ENCODE measurements around the gene ELMO1.

The ELMO1 gene

DNA sequence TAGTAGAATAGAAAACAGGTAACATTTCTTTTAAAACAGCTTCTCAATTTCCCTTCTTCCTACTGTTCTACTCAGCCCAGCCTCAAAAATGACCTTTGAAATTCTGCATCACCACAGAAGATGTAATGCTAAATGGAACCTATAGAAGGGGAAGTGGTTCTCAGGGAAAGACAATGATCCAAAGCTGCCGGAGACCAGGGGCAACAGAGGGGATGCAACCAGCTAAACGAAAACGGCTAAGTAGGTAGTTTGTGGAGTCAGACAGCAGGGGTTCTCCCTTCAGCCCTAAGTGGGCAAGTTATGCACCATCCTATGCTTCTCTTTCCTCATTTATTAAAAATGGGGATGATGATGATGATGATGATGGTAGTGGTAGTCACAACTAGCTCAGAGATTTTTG, 214.3 kb downstream of the ELMO1 start:
- in situ Hi-C loops (cut with MboI; ENCODE audit: low sequenced_read_pairs), result no loop called here

DNA sequence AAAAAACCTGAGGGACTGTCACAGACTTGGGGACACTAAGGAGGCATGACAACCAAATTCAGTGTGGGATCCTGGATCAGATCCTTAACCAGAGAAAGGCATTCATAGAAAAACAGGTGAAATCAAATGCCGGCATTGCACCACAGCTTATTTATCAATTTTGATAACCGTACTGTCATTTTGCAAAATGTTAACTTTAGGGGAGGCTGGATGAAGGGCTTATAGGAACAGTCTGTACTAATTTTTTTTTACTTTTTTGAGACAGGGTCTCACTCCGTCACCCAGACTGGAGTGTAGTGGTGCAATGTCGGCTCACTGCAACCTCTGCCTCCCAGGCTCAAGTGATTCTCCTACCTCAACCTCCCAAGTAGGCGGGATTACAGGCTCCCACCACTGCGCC, 217.1 kb downstream of the ELMO1 start:
- in situ Hi-C loops (cut with MboI; ENCODE audit: low sequenced_read_pairs), result no loop called here

DNA sequence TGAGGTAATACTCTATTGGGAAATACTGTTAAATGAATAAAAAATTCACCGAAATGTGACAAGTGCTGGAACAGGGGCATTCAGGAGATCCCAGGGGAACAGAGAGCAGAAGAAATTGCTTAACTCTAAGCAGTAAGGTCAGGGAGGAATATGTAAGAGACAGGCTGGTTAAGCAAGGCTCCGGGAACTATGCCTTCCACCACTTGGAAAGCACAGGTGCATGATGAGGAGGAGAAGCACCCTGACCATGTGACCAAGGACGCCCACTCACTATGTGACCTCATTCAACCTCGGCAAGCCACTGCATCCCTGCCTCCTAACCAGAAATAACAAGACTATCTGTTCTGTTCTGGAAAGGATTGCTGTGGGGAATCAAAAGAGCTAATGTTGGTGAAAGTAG, 218.4 kb downstream of the ELMO1 start:
- in situ Hi-C loops (cut with MboI; ENCODE audit: low sequenced_read_pairs), result no loop called here

DNA sequence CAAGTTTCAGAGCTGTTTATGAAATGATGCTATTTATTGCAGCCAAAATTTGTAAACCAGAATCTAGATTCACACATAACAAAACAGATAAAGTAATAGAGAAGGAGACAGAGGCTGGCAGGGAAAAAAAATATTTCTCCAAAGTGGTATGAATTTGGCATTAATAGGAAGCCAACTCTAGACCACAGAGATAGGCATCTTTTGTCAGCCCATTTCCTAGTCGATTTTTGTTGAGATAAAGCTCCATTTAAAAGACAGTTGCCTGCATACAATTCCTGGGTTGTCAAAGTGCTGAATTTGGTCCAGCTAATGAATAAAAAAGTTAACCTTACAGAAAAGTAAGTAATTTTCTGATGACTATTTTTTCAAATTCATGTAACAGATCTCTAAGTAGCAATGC, 219.3 kb downstream of the ELMO1 start:
- in situ Hi-C loops (cut with MboI; ENCODE audit: low sequenced_read_pairs), result no loop called here

DNA sequence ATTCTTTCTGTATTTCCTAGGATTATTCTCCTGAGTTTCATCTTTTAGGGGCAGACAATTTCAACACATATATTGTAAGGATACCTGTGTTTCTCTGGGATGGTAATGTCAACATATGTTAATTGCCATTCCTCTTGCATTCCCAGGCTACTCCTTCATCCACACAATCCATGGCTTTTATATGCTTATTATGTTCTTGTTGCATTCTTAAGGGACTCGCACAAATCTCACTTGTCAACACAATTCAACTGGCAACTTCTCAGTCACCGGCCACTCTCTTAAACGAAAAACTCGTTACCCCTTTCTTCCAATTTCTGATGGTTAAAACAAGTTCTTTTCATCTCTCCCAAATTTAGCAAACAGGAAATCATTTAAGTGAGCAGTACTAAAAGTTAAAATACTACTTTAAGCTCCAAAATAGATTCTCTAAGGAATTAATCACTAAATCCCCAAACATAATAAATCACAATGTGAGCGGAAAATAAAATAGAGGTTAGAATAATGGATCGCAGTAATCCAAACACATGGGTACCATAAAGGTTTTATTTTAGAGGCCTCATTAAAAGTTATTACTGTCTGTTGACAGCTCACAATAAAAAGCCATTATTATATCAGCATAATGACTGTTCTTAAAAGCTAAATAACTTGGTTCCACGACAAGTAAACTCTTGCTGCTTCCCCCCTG, 223.2 kb downstream of the ELMO1 start:
- in situ Hi-C loops (cut with MboI; ENCODE audit: low sequenced_read_pairs), result no loop called here

DNA sequence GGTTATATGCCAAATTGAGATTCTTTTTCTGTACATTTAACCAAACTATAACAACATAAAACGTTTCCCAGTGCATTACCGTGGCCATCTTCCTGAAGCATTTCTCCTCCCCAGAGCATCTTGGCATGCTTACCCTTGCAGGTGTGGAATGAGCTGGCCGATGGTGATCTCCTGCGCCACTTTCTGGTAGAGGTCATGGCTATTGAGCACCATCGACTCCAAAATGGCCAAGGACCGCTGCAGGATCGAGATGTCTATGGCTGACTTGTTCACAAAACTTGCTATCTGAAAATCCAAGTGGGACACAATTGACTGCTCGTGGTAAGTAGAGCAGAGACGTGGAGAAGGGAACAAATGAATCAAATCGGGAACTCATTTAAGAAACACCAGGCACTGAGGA, 223.9 kb downstream of the ELMO1 start:
- in situ Hi-C loops (cut with MboI; ENCODE audit: low sequenced_read_pairs), result no loop called here

DNA sequence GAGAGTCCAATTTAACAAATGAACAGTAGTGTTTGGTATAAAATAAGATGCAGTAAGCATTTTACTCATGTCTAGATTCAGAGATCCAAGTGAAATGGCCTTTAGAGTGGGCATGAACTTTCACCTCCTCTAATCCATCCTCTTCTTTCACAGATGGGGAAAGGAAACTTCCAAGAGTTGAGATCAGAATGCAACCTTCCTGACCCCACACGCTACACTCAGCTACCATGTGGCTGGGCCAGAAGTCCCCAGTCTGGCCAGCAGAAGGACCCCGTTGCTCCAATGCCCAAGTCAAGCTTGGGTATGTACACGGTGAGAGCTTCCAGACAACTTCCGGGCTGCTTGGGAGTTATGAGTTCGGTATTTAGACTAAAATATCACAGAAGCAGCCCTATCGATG, 228.0 kb downstream of the ELMO1 start:
- in situ Hi-C loops (cut with MboI; ENCODE audit: low sequenced_read_pairs), result no loop called here

DNA sequence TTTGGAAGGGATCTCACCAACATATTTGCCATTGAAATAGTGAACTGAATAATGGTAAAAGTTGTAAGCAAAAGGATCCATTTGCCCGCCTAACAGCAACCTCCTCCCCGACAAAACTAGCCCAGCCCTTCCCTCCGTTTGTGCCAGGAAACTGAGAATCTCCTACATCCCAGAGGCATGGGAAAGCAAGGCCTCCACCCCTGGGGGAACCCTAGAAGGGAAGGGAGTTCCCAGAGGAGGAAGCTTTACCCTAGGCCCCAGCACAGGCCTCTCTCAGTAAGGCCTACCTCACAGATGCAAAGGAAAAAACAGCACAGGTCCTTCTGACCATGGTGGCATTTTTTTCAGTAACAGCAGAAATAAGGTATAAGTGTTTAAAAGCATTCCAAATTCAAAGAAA, 229.7 kb downstream of the ELMO1 start:
- in situ Hi-C loops (cut with MboI; ENCODE audit: low sequenced_read_pairs), result no loop called here

DNA sequence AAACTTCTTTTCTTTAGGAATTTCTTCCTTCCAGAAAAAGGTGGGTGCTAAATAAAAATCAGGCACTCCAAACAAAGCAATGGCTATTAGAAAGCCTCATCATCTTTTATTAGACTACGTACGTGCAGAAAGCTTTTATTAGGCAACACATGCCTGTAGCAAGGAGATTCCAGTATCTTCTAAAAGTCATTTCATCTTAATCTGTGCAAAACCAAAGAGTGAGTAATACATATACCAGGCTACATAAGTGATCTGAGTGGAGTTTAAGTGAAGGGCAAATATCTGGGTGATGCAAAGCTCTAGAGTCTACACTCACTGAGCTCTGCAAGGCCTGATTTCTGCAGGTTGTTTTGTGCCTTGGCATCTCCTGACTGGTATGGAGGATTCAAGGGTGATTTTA, 231.7 kb downstream of the ELMO1 start:
- in situ Hi-C loops (cut with MboI; ENCODE audit: low sequenced_read_pairs), result no loop called here

DNA sequence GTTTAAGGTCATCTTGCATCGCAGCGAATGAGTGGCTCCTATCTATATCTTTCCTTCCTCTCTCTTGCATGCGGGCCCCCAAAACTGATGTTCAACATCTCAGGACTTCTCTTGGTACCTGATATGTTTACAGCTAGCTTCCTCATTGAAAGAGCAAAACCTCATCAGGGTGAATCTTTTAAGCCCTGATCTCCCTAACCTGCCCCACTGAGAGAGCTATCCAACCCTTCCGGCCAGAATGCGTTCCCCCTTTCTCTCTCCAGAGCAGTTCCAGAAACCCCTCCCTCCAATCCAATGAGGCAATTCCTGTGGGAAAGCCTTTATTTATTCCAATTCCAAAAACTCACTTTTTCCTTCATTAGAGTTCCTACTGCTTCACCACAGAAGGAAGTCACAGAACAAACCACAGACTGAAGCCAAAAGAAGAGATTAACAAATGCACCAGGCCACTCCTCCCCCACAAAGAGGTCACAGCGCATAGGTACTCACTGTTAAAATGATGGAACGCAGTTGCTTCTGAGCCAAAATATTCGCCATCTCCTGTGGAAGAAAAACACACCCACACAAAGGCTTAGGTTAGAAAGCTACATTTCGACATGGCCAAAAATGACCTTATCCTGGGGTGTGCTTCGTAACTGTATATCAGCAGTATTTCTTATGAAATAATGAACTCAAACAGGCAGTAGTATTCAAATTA, 232.4 kb downstream of the ELMO1 start:
- in situ Hi-C loops (cut with MboI; ENCODE audit: low sequenced_read_pairs), result no loop called here

DNA sequence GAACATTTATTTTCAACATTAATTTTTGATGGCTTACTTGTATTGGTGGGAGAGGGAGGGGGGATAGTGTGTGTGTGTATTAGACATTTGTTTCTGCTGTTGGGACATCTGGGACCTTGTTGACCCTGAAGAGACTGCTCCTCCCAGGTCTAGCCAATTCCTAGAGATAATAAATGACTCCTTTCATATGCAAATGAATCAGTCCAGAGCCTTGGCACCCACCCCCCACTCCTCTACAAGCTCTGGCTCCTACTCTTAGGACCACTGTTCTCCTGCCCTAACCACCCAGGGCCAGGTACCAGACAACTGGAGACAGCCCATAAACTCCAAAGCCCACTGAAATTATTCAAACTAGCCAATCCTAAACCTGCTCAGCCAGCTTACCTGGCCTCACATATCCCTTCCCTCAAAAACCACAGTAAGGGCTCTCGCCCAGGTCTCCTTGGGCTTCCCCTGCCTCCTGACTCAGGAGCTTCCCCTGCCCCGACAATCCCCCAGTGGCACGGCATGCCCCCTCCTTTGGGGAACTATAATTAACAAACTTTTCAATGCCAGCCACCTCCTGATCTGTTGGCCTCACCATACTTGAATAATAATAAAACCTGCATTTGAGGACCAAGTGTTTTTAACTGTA, 233.3 kb downstream of the ELMO1 start:
- in situ Hi-C loops (cut with MboI; ENCODE audit: low sequenced_read_pairs), result no loop called here

DNA sequence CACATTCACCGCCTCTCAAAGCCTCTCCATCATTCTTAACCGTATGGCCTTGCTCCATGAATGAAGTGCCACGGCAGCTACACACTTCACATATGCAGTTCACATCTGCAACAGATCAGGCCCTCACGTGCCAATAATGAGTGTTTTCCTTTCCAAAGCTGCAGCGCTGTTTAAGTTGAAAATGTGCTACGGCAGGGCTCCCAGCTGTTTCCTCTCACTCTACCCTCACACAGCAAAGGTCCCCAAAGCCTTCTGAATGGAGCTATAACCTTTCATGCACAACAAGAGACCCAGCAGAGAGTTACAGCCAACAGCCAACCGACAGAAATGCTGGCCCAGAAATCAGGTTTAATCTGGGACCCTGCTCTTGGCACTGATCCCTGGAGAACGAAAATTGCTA, 236.1 kb downstream of the ELMO1 start:
- in situ Hi-C loops (cut with MboI; ENCODE audit: low sequenced_read_pairs), result no loop called here

DNA sequence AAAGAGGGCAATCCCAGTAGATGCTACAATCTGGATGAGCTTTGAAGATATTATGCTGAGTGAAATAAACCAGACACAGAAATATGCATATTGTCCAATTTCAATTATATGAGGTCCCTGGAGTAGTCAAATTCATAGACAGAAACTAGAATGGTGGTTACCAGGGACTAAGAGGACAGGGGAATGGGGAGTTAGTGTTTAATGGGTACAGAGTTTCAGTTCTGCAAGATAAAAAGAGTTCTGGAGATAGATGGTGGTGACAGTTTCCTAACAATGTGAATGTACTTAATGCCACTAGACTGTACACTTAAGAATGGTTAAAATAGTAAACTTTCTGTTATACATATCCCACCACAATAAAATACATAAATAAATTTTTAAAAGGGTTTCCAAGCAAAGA, 236.6 kb downstream of the ELMO1 start:
- in situ Hi-C loops (cut with MboI; ENCODE audit: low sequenced_read_pairs), result no loop called here

DNA sequence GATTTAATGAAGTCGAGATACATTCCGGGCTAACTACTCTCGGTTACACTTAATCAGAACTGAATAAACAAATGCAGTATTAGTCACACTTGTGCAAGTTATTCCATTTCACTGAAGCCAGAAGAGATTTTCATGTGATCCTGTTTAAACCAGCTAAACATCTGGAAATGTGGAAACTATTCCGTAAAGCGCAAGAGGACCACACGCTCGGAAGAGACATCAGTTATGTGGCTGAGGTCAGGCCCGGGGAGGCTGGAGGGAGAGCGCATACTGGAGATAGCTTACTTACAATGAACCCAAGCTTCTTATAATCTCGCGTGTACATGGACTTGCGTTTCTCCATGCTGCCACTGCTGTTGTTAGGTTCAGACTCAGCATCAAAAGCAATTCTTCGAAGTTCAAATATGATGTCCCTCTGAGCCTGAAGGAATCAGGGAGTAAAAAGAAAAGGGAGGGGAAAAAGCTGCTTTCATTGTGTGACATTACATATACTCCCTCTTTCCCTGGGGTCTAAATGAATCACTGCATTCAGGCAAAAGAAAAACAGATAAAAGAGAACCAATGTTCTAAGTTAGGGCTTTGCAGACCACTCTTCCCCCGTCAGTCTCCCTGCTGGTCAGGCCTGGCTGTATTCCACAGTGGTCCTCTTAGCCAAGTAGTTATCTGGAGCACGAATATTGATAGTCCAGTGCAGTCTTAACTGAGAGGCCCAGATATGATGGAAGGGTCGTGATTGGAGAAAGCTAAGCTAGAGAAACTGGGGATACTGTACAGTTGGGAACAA, 237.4 kb downstream of the ELMO1 start:
- in situ Hi-C loops (cut with MboI; ENCODE audit: low sequenced_read_pairs), result no loop called here

DNA sequence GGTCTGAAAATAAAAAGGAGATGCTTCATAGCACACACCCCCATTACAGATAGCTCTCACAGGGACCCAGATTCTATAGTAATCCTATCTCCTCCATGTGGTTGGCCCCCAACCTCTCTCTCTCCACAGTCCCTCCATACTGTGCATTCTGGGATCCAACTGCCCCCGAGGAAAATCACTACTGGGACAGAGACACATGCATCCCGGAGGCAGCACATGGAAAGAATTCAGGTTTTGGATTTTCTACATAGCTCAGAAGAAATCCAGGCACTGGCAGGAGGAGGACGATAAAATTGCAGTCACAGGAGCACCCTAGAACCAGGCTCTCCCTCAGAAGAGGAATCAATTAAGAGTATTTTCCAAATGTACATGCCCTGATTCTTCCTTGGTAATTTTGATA, 239.5 kb downstream of the ELMO1 start:
- in situ Hi-C loops (cut with MboI; ENCODE audit: low sequenced_read_pairs), result no loop called here

DNA sequence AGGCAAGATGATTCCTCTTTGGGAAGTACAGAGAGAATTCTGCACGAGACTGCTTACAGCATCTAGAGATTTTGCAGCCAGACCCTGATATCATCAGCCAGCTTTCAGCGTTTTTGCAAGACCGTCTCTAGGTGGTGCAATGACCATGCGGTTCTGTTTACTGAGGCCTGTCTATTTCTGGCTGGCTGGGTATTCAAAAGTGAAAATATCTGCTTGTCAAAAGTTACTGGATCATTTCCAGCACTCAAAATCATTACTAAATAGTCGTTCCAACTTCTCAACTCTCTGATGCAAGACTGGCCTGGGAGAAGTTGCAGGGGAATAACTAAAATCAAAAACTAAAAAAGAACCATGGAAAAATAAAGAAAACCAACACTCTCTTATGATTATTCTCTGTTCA, 240.1 kb downstream of the ELMO1 start:
- in situ Hi-C loops (cut with MboI; ENCODE audit: low sequenced_read_pairs), result no loop called here

DNA sequence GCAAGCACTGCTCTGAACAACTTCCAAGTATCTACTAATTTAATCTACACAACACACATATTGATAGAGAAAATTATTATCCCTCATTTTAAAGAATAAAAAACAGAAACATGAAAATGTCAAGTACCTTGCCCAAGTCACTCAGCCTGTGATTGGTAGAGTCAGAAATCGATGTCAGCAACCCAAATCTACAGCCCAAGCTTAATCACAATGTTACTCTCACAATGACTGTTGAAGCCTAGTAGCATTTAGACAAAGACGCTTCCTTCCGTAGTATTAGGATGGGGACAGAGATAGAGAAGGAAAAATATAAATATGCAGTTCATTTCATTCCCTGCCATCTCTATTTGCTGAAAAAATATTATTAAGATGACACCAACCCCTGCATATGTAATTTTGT, 242.5 kb downstream of the ELMO1 start:
- in situ Hi-C loops (cut with MboI; ENCODE audit: low sequenced_read_pairs), result no loop called here

DNA sequence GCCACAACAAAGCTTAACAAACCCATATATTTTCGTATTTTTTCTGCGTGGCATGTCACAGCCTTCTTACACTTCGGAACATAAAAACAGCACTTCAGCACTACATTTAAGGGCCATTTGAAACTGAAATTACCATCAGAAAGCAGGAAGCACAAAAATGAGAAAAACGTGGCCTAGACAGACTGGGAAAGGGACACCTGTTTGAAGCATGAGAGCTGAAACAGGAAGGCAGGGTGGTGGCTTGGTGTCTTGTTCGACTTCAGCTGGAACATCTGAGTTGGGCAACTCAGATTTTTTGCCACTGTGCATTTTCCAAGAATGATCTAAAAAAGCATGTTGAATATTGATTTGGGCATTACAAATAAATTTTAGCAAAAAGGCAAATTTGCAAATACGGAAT, 243.2 kb downstream of the ELMO1 start:
- in situ Hi-C loops (cut with MboI; ENCODE audit: low sequenced_read_pairs), result no loop called here

DNA sequence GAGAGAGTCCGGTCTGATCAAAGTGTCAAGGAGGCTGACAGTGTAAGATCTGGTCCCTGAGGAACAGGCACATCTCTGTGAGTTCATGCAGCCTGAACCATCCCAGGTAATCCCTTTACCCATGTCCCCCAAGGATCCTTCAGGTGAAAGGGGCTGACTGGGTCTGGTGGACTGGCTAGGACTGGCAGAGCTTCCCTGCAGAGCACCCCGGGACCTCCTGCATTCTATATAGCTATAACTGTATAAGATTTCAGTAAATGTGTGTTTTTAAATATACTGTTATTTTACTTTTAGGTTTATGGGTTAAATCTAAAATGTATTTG, 246.8 kb downstream of the ELMO1 start:
- in situ Hi-C loops (cut with MboI; ENCODE audit: low sequenced_read_pairs), result no loop called here

DNA sequence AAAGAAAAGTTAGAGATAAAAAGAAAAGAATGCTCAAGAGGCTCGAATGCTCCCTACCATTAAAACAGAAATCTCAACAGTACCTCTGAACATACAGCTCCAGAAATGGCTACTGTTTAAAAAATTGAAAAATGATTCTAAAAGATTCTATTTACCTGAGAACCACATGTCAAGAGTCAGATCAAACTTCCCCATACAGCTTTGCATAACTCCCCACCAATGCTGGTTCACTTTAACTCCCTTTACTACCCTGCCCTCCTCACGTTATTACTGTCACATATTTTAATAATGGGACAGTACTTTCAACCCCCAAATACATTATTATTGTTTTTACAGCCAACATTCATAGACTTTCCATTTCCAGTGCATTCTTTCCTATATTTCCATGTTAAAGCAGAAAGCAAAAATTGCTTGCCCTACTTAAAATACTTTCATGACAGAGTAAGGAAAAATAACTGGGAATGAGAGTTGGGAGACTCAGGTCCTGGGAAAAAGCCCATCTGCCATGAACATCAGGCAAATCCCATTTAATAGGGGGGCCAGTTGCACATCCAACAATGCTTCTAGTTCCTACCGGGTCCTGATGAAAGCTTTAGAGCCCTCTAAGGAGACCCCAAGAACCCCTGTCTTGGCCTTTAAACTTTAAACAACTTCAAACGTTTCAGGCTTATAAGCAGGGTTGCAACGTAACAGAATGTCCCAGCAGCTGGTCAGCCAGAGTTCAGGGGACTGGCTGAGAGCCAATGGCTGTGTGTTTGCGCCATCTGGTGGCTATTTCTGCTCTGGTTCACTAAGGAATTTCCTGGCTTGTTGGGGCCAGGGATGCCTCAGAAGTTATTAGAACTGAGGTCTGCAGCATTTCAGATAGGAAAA, 247.4 kb downstream of the ELMO1 start:
- in situ Hi-C loops (cut with MboI; ENCODE audit: low sequenced_read_pairs), result no loop called here

Measured in hTERT RPE-1 (cell line).